ENCODE measurements around the gene MCM9.
"Not testable (repeated sequence)": the region's sequence is repeated elsewhere in the genome, so short reads cannot be mapped to it uniquely, and the experiment has no call there.

The MCM9 gene

GRCh38 chr6:118801257-118801656, 133.7 kb downstream of the MCM9 start:
- TF ChIP-seq CTCF (conservative IDR thresholded peaks at IDR 0.05): no peak
- H3K27ac ChIP-seq: no peak overlapping the region

- H3K27ac ChIP-seq: peak overlapping the region; percentile 25; the same call in 1 of the 2 replicates
- TF ChIP-seq CTCF (conservative IDR thresholded peaks at IDR 0.05): peak; percentile 88
Measured at GRCh38 chr6:118800394-118801071, 134.4 kb downstream of the MCM9 start.

DNA sequence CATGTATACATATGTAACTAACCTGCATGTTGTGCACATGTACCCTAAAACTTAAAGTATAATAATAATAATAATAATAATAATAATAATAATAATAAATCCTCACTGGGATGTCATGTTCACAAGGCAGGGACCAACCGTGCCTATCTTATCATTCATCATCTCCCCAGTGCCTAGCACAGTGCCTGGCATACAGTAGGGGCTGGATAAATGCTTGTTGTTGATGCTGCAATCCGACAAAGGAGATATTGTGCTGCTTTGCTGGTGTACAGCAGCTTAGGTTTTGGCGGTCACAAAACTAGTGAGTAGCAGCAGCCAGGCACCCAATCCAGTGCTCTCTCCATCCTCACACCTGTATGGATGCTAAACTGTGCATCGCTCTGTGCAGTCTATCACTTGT, 135.1 kb downstream of the MCM9 start:
- peak overlapping the region; percentile 25; the same call in 1 of the 2 replicates for H3K27ac ChIP-seq

GRCh38 chr6:118796548-118796947, 138.4 kb downstream of the MCM9 start:
- H3K27ac ChIP-seq: not testable (repeated sequence)

More for the DNA sequence above, 135.1 kb downstream of the MCM9 start:
- no peak for TF ChIP-seq CTCF (conservative IDR thresholded peaks at IDR 0.05)

DNA sequence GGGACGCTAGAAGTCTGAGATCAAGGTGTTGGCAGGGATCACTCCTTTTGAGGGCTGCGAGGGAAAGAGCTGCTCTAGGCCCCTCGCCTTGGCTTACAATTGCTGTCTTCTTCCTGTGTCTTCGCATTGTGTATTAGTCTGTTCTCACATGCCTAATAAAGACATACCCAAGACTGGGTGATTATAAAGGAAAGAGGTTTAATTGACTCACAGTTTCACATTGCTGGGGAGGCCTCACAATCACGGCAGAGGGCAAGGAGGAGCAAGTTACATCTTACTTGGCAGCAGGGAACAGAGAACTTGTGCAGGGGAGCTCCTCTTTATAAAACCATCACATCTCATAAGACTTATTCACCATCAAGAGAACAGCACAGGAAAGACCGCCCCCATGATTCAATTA, 143.5 kb downstream of the MCM9 start:
- H3K27ac ChIP-seq: no peak overlapping the region
- TF ChIP-seq CTCF (conservative IDR thresholded peaks at IDR 0.05): no peak

GRCh38 chr6:118789954-118790353, 145.0 kb downstream of the MCM9 start:
- no peak for TF ChIP-seq CTCF (conservative IDR thresholded peaks at IDR 0.05)
- H3K27ac ChIP-seq: no peak overlapping the region

GRCh38 chr6:118789419-118789818, 145.5 kb downstream of the MCM9 start:
- TF ChIP-seq CTCF (conservative IDR thresholded peaks at IDR 0.05): no peak
- H3K27ac ChIP-seq: no peak overlapping the region

DNA sequence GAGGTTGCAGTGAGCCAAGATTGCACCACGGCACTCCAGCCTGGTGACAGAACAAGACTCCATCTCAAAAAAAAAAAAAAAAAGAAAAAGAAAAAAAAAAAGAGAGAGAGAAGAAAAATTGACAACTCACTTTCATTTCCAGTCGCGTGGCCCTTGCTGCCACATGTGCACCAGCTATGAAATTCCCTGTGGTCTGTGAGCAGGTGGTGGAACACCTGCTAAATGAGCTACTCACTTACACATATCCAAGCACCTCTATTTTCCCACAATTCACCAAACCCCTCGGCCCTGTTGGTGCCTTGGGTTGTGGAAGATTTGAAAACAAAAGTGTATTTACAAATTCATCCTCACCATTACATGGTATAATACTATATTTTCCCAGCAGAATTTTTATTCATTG, 146.3 kb downstream of the MCM9 start:
- TF ChIP-seq CTCF (conservative IDR thresholded peaks at IDR 0.05): no peak
- H3K27ac ChIP-seq: peak overlapping the region; percentile 85

All from VCaP (cell line).